LNCAP (cell line): ENCODE results near the gene SLC1A6.

ENCODE experiments used
- CTCF ChIP-seq: fragments of 450-650 bp; IDR thresholded peaks from 2 replicates; pipeline ENCODE4 v1.5.1; 2017; ENCODE audit warnings: mild to moderate bottlenecking

SLC1A6 gene

GRCh38 chr19:14933506-14933905 is 46.2 kb downstream of the SLC1A6 start:
- TF ChIP-seq CTCF = no peak

- no peak for TF ChIP-seq CTCF
These were observed 62.8 kb downstream of the SLC1A6 start for GRCh38 chr19:14916848-14917247.

GRCh38 chr19:14915116-14915515 is 64.5 kb downstream of the SLC1A6 start:
- TF ChIP-seq CTCF = no peak

GRCh38 chr19:14906711-14907110 is 73.0 kb downstream of the SLC1A6 start:
- TF ChIP-seq CTCF = no peak

- TF ChIP-seq CTCF = no peak
These were observed 77.9 kb downstream of the SLC1A6 start for GRCh38 chr19:14901675-14902260.
